ENCODE results near the gene CTAG1B.
"Not testable (repeated sequence)": the region's sequence is repeated elsewhere in the genome, so short reads cannot be mapped to it uniquely, and the experiment has no call there.

DNA sequence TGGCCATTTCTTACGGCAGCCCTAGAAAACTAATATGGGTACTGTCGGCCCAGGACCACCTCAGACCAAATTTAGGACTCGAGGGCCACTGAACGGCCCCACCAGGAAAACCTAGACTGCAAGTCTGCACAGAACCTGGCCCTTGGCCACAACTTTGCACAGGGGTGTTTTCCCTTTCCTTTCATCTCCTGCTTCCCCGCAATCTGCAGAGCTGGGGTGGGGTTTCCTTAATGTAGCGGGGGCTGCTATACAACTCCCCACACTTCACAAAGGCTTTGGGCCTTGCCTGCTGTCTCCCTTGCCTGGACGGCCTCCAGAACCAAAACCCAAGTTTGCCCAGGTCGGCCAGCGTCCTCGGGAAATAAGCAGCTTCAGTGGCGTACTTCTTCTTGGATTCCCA is 11.9 kb upstream of the CTAG1B start:
- TF ChIP-seq ZNF274 (IDR thresholded peaks at IDR 0.05; ENCODE audit: low read depth, low read length); YY1 (IDR thresholded peaks at IDR 0.05; ENCODE audit: insufficient read depth, insufficient read length): not testable (repeated sequence)

All from NT2/D1 (cell line).